IMR-90 (cell line): ENCODE results near the gene RGS10. TPM values are rescaled to one million over a fixed set of nuclear protein-coding genes. Genes with fewer than 3 reads are reported as not detected.

Experiments used
- ATAC-seq: fragments of 200-7000 bp; cut with Tn5 transposase; 2 replicates; pipeline ENCODE4 v1.9.1; 2020; ENCODE audit warnings: low read depth, mild to moderate bottlenecking, moderate library complexity
- BruUV-seq: library from RNA; stranded (reverse); fragments of 400-500 nt; replicated peaks from 2 replicates; lab custom pipeline; 2021; lab: Mats Ljungman, UMichigan
- CTCF ChIA-PET: fragments of 300-600 bp; formaldehyde crosslinking; extraction: SDS; loops from one replicate; lab custom pipeline; 2021; ENCODE audit warnings: antibody characterized with exemption; lab: Yijun Ruan, JAX
- POLR2A ChIA-PET: fragments of 300-600 bp; sonication (Branson Sonifier 250); formaldehyde crosslinking; loops from one replicate; lab custom pipeline; 2022; ENCODE audit warnings: antibody characterized with exemption; ENCODE audit not compliant: unreplicated experiment; lab: Charles Lee
- DNase-seq: peaks from one replicate; pipeline ENCODE4 v3.0.0; 2013
- H2AFZ ChIP-seq: replicated peaks from 2 replicates; pipeline ENCODE3; 2013; ENCODE audit warnings: low read length, mild to moderate bottlenecking; ENCODE audit not compliant: poor library complexity
- H2AK5ac ChIP-seq: 2 replicates; pipeline ENCODE4 v1.6.1; 2013; ENCODE audit warnings: low read depth, low read length, inconsistent platforms
- H2AK9ac ChIP-seq: replicated peaks from 2 replicates; pipeline ENCODE3; 2013; ENCODE audit warnings: mild to moderate bottlenecking, low read depth, low read length, moderate library complexity; ENCODE audit not compliant: poor library complexity
- H2BK120ac ChIP-seq: 2 replicates; pipeline ENCODE4 v1.6.1; 2013; ENCODE audit warnings: low read depth, low read length, inconsistent platforms
- H2BK15ac ChIP-seq: 3 replicates; pipeline ENCODE4 v1.6.1; 2013; ENCODE audit warnings: low read depth, low read length, inconsistent platforms
- H2BK20ac ChIP-seq: 2 replicates; pipeline ENCODE4 v1.6.1; 2013; ENCODE audit warnings: low read depth, mild to moderate bottlenecking, inconsistent platforms, low read length, moderate library complexity
- H2BK5ac ChIP-seq: 2 replicates; pipeline ENCODE4 v1.6.1; 2013; ENCODE audit warnings: mild to moderate bottlenecking, low read depth, low read length, inconsistent platforms; ENCODE audit not compliant: poor library complexity, severe bottlenecking
- H3K14ac ChIP-seq: replicated peaks from 2 replicates; pipeline ENCODE4 v1.6.1; 2013; ENCODE audit warnings: low read depth, low read length, inconsistent platforms
- H3K18ac ChIP-seq: 2 replicates; pipeline ENCODE4 v1.6.1; 2013; ENCODE audit warnings: low read depth, low read length, control low read depth
- H3K23ac ChIP-seq: 2 replicates; pipeline ENCODE4 v1.6.1; 2013; ENCODE audit warnings: low read depth, low read length, inconsistent platforms
- H3K27ac ChIP-seq: 2 replicates; pipeline ENCODE4 v1.5.1; 2013; ENCODE audit warnings: mild to moderate bottlenecking, control low read depth, low read length; ENCODE audit not compliant: insufficient read depth
- H3K27me3 ChIP-seq: 2 replicates; pipeline ENCODE4 v1.6.1; 2013; ENCODE audit warnings: low read length; ENCODE audit not compliant: control insufficient read depth, insufficient read depth
- H3K36me3 ChIP-seq: 2 replicates; pipeline ENCODE4 v1.6.1; 2013; ENCODE audit warnings: low read length, mixed read lengths; ENCODE audit not compliant: control insufficient read depth, insufficient read depth
- H3K4ac ChIP-seq: 2 replicates; pipeline ENCODE4 v1.6.1; 2013; ENCODE audit warnings: low read depth, low read length, inconsistent platforms
- H3K4me1 ChIP-seq: 2 replicates; pipeline ENCODE4 v1.6.1; 2013; ENCODE audit warnings: low read length, mixed read lengths; ENCODE audit not compliant: control insufficient read depth, insufficient read depth
- H3K4me2 ChIP-seq: 2 replicates; pipeline ENCODE4 v1.6.1; 2013; ENCODE audit warnings: low read depth, mild to moderate bottlenecking, control low read depth, low read length, moderate library complexity
- H3K4me3 ChIP-seq: 2 replicates; pipeline ENCODE4 v1.5.1; 2013; ENCODE audit warnings: low read depth, mild to moderate bottlenecking, control low read depth, low read length, moderate library complexity; ENCODE audit not compliant: insufficient read depth
- H3K56ac ChIP-seq: 2 replicates; pipeline ENCODE4 v1.6.1; 2013; ENCODE audit warnings: low read length, inconsistent platforms; ENCODE audit not compliant: insufficient read depth; ENCODE audit errors: extremely low read depth
- H3K79me1 ChIP-seq, 2 experiments: 2 replicates each; pipeline ENCODE4 v1.6.1; 2013; ENCODE audit warnings: low read length in 2 of 2, inconsistent platforms in 1 of 2, low read depth in 1 of 2
- H3K9ac ChIP-seq: 2 replicates; pipeline ENCODE4 v1.6.1; 2013; ENCODE audit warnings: low read depth, low read length, control low read depth
- H3K9me1 ChIP-seq: 2 replicates; pipeline ENCODE4 v1.6.1; 2013; ENCODE audit warnings: low read length, inconsistent platforms; ENCODE audit not compliant: insufficient read depth
- H3K9me3 ChIP-seq: 2 replicates; pipeline ENCODE4 v1.6.1; 2013; ENCODE audit warnings: low read length; ENCODE audit not compliant: control insufficient read depth, insufficient read depth
- H4K20me1 ChIP-seq: 2 replicates; pipeline ENCODE4 v1.6.1; 2013; ENCODE audit warnings: low read length, inconsistent platforms; ENCODE audit not compliant: insufficient read depth
- H4K5ac ChIP-seq: 2 replicates; pipeline ENCODE4 v1.6.1; 2013; ENCODE audit warnings: mild to moderate bottlenecking, low read depth, low read length, control low read depth
- H4K8ac ChIP-seq, 2 experiments: 2 replicates each; pipeline ENCODE4 v1.6.1; 2013; ENCODE audit warnings: low read depth in 2 of 2, low read length in 2 of 2, control low read depth in 1 of 2, inconsistent platforms in 1 of 2
- H4K91ac ChIP-seq: 2 replicates; pipeline ENCODE4 v1.6.1; 2013; ENCODE audit warnings: low read depth, low read length, inconsistent platforms; ENCODE audit not compliant: insufficient read depth
- CHD1 ChIP-seq: IDR thresholded peaks from 2 replicates; pipeline ENCODE4 v1.6.1; 2012; ENCODE audit warnings: low read depth, low read length, improper control_type of control experiment
- CTCF ChIP-seq: conservative IDR thresholded peaks from 2 replicates; pipeline ENCODE4 v1.5.1; 2012; ENCODE audit warnings: mild to moderate bottlenecking, low read depth, low read length, improper control_type of control experiment
- MAFK ChIP-seq: IDR thresholded peaks from 2 replicates; pipeline ENCODE4 v1.6.1; 2012; ENCODE audit warnings: low read depth, low read length, improper control_type of control experiment
- POLR2A ChIP-seq: IDR thresholded peaks from 2 replicates; pipeline ENCODE4 v1.6.1; 2012; ENCODE audit warnings: mild to moderate bottlenecking, low read depth, low read length
- RAD21 ChIP-seq: IDR thresholded peaks from 2 replicates; pipeline ENCODE4 v1.6.1; 2012; ENCODE audit warnings: low read length, improper control_type of control experiment
- RFX5 ChIP-seq: IDR thresholded peaks from 2 replicates; pipeline ENCODE4 v1.8.0; 2012; ENCODE audit warnings: low read depth, mild to moderate bottlenecking, low read length, moderate library complexity
- USF2 ChIP-seq: fragments of 150-350 bp; IDR thresholded peaks from 2 replicates; pipeline ENCODE4 v1.6.1; 2017; ENCODE audit warnings: mild to moderate bottlenecking, antibody characterized with exemption, low read length, low read depth
- WGBS, 2 experiments: methylation state at CpG; one replicate each; pipeline versions ENCODE4 v1.1.5 to v1.1.7; 2013; ENCODE audit warnings: missing lambda C conversion rate in 2 of 2; ENCODE audit not compliant: insufficient read length in 1 of 2; ENCODE audit errors: extremely low coverage in 2 of 2; 5-methylcytosine and 5-hydroxymethylcytosine counted together
- dilution Hi-C: fragments of 300-500 bp; cut with HindIII; formaldehyde crosslinking; loops from one replicate; pipeline ENCODE4 v1.14.3; 2018; ENCODE audit warnings: low sequenced_read_pairs; ENCODE audit not compliant: unreplicated experiment
- in situ Hi-C: fragments of 300-500 bp; cut with MboI; formaldehyde crosslinking; loops from 3 replicates; pipeline ENCODE4 v1.14.3; 2019; ENCODE audit warnings: low sequenced_read_pairs, inconsistent platforms, mixed read lengths
- intact Hi-C: fragments of 100-400 bp; cut with micrococcal nuclease; formaldehyde crosslinking; loops from 2 replicates; pipeline ENCODE4 v1.10.0; 2022
- polyA plus RNA-seq, 3 experiments: library from polyadenylated mRNA; depleted of rRNA; stranded (reverse); fragments of >200 nt; gene quantifications; 2 replicates each; pipeline ENCODE4 v1.2.3, GENCODE V29; 2012; ENCODE audit warnings: low replicate concordance in 1 of 3
- total RNA-seq: library from RNA; depleted of rRNA; stranded (reverse); fragments of >200 nt; gene quantifications from 2 replicates; pipeline ENCODE4 v1.2.3, GENCODE V29; 2012

The RGS10 gene
- total and polyA plus RNA-seq, 2 of the 4 experiments (the other 2 are of a cell fraction): 35.3 to 89.7 TPM

GRCh38 chr10:119538632-119539358 is 3.7 kb downstream of the RGS10 start:
- intact Hi-C loops (no loop called here), dilution Hi-C loops (no loop called here), in situ Hi-C loops (no loop called here)
- no peak overlapping the region for H3K18ac ChIP-seq
- DNase-seq (no peak), ATAC-seq (no peak)
- H3K56ac ChIP-seq: no peak overlapping the region
- TF ChIP-seq USF2 (no peak), POLR2A (no peak), RAD21 (no peak), MAFK (no peak), CHD1 (no peak), CTCF (no peak), RFX5 (no peak)
- H3K9me1 ChIP-seq: peaks cover 16% of the 10 kb centered on the region
- H3K4me2 ChIP-seq: peak overlapping the region; percentile 25; the same call in 1 of the 2 replicates
- no peaks in the 10 kb centered on the region for H3K27me3 ChIP-seq
- peaks cover 32 to 74% of the 10 kb centered on the region in 2 experiments for H3K79me1 ChIP-seq
- H4K20me1 ChIP-seq: peaks cover 60% of the 10 kb centered on the region
- no peak overlapping the region for H3K4me3 ChIP-seq
- H4K5ac ChIP-seq: no peak overlapping the region
- H3K36me3 ChIP-seq: peaks cover 5% of the 10 kb centered on the region; the same call in 1 of the 2 replicates
- H4K91ac ChIP-seq: no peak overlapping the region
- no peak overlapping the region; the same call in 1 of the 2 replicates for H3K14ac ChIP-seq
- H3K4me1 ChIP-seq: peaks cover 21% of the 10 kb centered on the region
- no peak overlapping the region for H3K27ac ChIP-seq
- H2BK120ac ChIP-seq: no peak overlapping the region
- peak overlapping the region; percentile 83 for H2AK9ac ChIP-seq
- H3K23ac ChIP-seq: peak overlapping the region; percentile 53
- H2AFZ ChIP-seq: peak overlapping the region; percentile 14
- no TSS peak for BruUV-seq
- H2AK5ac ChIP-seq: peak overlapping the region; percentile 33; the same call in 1 of the 2 replicates
- peak overlapping the region in 1 of 2 experiments; percentile 59; a peak in 2 of 4 replicates for H4K8ac ChIP-seq
- H2BK20ac ChIP-seq: peak overlapping the region; percentile 15; the same call in 1 of the 2 replicates
- CTCF ChIA-PET: interaction anchor here (1.1 kb wide), 1 partner anchor 9 kb away, joined by 3 read pairs; no protein-coding TSS in a partner anchor
- WGBS, 2 experiments: 0% methylated on average over 1 of the region's 9 CpGs; no CpG with 5 or more reads in 1 of the 2 experiments
- POLR2A ChIA-PET: interaction anchor here (0.6 to 0.7 kb wide), 2 partner anchors 58 to 329 kb away, joined by 3 to 6 read pairs; partner anchors contain the start of gene TIAL1
- H3K9ac ChIP-seq: no peak overlapping the region
- H2BK5ac ChIP-seq: no peak overlapping the region
- no peaks in the 10 kb centered on the region for H3K9me3 ChIP-seq
- H3K4ac ChIP-seq: peak overlapping the region; percentile 43
- H2BK15ac ChIP-seq: no peak overlapping the region
